NCI-H82 treated with DMSO at 0.1 percent for 48 hours (cell line): ENCODE results near the gene DDT.
"Not testable (repeated sequence)": the region's sequence is repeated elsewhere in the genome, so short reads cannot be mapped to it uniquely, and the experiment has no call there.

Experiments used
- DNase-seq: peaks from one replicate; lab custom pipeline; 2025; ENCODE audit not compliant: unreplicated experiment; lab: John Stamatoyannopoulos, UW

The DDT gene

DNA sequence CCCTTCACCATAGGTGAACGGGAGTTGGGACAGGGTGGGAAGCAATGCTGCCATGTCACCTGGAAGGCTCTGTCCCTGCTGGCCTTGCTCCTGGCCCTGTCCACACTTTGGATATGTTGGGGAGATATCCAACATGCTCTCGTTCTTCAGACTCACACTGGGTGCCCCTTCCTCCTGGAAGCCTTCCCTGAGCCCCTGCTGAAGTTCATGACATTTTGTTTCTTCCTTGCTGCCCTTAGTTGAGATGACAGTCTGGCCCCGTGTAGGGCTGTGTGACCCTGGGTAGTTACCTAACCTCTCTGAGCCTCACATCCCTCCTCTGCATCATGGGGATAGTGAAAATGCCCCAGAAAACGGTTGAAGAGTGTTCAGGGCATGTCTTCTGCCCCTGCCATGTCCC is 20.8 kb downstream of the DDT start:
- not testable (repeated sequence) for DNase-seq

DNA sequence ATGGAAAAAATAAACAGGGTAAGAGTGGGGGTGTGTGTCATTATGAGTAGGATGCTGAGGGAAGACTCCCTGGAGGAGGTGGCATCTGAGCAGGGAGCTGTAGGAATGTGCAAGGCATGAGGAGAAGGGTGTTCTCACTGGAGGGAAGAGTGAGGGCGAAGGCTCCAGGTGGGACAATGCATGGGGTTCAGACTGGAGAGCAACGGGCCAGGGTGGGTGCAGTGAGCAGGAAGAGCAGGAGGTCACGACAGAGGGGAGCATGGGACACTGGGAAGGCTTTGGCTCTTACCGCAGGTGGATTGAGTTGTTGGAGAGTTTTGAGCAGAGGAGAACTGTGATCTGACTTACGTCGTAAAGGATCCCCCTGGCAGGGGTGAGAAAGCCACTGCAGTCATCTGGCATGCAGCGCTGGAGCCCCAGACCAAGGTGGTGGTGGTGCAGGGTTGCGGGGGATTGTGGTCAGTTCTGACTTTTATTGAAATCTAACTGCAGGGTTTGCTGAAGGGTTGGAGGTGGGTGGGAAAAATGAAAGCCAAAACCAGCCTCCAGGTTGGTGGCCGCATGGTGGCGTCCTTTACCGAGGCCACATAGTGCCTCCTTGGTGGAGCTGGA is 21.3 kb downstream of the DDT start:
- not testable (repeated sequence) for DNase-seq

DNA sequence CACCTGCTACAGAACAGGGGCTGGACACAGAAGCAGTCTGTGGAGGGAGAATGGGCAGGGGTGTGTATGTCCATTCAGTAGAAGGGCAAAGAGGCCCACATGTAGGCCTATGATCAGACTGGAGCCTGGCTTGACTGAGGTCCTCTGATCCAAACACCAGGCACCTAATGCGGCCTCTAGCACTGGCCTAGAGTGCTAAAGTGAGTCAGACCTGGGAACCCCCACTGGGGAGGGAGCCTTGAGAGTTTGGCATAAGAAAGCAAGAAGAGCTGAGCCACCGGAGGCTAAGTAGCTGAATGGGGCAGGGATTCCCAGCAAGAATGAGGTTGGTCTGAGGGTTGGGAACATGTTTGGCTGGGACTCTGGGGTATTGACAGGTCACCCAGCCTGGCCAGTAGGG is 22.9 kb downstream of the DDT start:
- DNase-seq = not testable (repeated sequence)

DNA sequence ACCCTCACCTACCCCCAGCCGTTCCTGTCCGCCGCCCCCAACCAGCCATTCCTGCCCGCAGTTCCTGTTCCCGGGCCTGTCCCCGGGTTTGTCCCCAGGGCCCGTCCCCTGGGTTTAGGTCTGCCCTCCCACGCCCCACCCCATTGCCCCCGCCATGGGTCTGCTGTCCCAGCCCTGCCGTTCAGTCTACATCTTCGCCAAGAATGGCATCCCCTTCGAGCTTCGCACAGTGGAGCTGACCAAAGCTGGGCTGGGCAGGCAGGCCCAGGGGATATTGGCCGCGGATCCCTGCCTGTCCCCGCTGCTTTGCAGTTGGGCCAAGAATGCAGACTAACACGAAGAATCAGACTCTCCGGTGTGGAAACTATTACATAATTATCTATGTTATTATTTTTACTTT is 24.5 kb downstream of the DDT start:
- DNase-seq = not testable (repeated sequence)

DNA sequence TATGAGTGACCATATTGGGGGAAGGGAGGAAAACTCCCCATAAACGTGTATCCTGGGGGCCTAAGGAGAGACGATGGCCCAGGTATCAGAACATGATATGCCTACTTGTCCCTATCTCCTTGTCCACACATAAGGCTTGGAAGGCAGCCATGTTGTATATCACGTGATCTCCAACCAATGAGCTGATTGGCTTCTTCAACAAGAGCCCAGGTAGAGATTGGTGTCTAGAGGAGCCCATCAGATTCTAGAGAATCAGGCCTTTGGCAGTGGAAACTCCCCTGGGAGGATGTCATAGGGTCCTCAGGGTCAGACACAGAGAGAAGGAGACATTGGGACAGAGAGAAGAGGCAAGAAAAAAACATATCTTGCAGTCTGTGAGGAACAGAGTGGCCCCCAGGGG is 26.9 kb downstream of the DDT start:
- not testable (repeated sequence) for DNase-seq

DNA sequence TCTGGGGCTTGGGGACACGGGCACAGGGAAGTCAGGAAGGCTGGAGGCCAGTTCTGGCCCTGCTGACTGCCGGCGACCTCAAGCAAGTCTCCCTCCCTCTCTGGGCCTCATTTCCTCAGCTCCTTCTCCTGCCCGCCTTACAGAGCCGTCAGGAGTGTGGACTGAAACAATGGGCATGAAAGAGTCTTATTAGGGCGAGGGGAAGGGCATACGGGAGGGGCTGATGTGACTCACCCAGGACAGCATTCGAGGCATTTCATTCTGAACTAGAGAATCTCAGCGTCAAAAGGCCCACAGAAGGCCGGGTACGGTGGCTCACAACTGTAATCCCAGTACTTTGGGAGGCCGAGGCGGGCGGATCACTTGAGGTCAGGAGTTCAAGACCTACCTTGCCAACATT is 34.1 kb downstream of the DDT start:
- DNase-seq = not testable (repeated sequence)

DNA sequence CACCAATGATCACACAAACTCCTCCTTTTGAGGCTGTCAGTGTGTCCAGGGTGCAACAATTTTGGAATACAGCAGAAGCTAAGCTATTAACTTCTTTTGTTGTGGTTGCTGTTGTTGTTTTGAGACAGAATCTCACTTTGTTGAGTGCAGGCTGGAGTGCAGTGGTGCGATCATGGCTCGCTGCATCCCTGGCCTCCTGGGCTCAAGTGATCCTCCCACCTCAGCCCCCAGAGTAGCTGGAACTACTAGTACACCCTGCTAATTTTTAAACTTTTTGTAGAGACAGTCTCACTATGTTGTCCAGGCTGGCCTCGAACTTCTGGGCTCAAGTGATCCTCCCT is 35.3 kb downstream of the DDT start:
- no peak for DNase-seq

DNA sequence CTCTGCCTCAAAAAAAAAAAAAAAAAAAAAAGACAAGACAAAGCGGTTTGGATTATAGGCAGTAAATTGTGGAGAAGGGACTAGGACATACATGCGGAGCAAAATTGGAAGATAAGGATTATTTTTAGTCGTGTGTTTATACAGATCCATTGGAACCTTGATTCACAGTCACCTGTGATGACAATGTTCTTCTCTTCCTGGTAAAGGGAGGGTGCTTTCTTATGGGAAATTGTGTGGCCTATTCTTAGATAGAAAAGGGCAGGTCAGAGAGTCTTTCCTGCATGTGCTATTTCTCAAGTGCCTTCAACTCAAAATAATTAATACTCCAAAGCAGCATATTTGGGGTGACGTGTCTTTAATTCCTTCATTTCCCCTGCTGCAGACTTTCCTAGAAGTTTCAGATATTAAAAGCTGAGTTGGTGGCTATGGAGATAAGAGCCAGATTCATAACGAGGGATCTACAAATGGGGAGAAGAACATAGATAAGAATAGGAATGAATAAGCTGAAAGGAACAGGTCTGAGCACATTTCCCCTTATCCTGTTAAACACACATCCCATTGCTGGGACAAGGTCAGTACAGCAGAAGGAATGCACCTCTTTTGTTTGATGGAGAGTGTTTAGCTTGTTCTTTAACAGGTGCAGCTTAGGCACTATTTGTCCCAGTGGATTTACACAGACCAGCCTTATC is 35.8 kb downstream of the DDT start:
- DNase-seq = no peak

DNA sequence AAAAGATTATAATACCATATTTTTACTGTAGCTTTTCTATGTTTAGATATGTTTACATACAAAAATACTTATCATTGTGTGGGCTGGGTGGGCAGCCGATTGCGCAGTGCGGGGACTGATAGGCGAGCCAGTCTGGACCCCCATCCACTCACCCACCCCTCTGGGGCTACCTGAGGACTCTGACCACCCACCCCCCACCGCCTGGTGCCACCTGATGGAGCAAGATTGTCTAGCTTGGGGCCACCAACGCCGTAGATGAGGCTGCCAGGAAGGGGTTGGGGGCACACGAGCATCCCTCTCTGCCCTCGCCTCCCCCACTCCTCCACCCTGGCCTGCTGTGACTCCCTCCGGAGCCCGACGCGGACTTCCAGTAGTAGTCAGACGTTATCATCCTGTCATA is 47.7 kb downstream of the DDT start:
- no peak for DNase-seq

DNA sequence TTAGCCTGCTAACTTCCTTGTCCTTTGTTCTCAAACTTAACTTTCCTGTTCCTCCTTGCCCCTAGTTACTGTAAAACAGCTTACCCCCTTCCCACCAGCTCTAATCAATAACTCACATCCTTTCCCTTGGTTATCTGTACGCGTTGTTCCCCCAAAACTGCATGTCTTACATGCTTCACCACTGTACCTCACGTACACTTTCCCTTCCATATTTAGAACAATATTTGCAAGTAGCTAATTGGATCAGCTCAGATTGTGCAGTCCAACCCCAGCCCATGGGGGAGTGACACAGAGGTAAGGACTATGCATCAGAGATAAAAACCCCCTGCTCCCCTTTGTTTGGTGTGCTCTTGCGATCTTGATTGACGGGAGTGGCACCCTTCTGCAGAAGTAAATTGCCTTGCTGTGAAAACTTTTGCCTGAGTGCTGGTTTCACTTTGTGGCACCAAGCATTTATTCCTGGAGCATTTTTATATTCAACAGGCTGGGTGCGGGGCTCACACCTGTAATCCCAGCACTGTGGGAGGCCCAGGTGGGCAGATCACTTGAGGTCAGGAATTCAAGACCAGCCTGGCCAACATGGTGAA is 49.1 kb downstream of the DDT start:
- no peak for DNase-seq

DNA sequence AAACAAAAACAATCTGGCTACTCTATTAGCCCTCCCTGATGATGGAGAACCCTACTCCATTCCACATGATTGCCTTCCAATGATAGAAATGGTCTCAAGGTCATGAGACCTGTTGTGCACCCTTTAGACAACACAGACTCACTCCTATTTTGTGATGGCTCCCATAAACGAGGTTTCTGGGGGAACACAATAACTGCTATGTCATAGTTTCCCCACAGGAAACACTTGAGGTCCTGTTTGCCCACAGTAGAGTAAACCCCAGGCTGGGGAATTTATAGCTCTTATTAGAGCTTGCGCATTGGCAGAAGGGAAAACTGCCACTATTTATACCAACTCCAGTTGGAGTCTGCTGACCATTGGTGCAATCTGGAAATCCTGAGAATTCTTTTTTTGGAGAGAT is 51.3 kb downstream of the DDT start:
- no peak for DNase-seq

DNA sequence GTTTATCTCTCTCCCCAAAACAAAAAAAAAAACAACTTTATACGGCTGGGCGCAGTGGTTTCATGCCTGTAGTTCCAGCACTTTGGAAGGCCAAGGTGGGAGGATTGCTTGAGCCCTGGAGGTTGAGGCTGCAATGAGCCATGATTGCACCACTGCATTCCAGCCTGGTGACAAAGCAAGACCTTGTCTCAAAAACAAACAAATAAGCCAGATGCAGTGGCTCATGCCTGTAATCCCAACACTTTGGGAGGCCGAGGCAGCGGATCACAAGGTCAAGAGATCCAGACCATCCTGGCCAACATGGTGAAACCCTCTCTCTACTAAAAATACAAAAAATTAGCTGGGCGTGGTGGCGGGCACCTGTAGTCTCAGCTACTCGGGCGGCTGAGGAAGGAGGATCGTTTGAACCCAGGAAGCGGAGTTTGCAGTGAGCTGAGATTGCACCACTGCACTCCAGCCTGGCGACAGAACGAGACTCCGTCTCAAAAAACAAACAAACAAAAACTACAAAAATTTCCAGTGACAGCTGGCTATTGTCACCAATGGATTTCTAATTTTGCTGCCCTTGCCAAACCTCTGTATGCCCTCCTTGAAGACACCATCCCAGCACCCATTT is 52.5 kb downstream of the DDT start:
- DNase-seq = not testable (repeated sequence)
